HG03521 (cell line): ENCODE data around the gene ZNF433.
"Not testable (repeated sequence)": the region's sequence is repeated elsewhere in the genome, so short reads cannot be mapped to it uniquely, and the experiment has no call there.

ENCODE experiments used
- ATAC-seq: cut with Tn5 transposase; IDR thresholded peaks from one replicate; pipeline ENCODE4 v1.9.1; 2021; ENCODE audit warnings: mild to moderate bottlenecking, moderate library complexity; ENCODE audit not compliant: unreplicated experiment

The ZNF433 gene

DNA sequence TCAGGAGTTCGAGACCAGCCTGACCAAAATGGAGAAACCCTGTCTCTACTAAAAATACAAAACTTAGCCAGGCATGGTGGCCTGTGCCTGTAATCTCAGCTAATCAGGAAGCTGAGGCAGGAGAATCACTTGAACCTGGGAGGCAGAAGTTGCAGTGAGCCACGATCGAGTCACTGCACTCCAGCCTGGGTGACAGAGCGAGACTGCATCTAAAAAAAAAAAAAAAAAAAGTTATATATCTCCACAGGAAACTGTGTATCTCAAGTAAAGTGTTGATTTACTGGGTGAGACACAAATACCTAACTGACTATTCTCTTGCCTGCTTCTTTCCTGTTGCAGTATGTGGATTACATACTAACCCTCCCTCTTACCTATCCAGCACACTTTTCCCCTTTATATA is 43.6 kb downstream of the ZNF433 start:
- ATAC-seq, result not testable (repeated sequence)

DNA sequence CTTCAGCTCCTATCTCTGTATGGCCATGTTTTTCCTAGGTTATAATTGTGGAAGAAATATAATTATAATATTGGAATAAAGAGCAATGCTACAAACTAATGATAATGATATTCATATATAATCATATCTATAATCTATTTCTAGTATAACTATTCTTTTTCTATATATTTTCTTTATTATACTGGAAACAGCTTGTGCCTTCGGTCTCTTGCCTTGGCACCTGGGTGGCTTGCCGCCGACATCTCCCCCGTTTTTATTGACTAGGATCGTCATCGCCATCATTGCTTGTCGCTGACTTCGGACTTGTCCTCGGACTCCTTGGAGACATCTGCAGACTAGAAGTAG is 46.4 kb downstream of the ZNF433 start:
- no peak for ATAC-seq

DNA sequence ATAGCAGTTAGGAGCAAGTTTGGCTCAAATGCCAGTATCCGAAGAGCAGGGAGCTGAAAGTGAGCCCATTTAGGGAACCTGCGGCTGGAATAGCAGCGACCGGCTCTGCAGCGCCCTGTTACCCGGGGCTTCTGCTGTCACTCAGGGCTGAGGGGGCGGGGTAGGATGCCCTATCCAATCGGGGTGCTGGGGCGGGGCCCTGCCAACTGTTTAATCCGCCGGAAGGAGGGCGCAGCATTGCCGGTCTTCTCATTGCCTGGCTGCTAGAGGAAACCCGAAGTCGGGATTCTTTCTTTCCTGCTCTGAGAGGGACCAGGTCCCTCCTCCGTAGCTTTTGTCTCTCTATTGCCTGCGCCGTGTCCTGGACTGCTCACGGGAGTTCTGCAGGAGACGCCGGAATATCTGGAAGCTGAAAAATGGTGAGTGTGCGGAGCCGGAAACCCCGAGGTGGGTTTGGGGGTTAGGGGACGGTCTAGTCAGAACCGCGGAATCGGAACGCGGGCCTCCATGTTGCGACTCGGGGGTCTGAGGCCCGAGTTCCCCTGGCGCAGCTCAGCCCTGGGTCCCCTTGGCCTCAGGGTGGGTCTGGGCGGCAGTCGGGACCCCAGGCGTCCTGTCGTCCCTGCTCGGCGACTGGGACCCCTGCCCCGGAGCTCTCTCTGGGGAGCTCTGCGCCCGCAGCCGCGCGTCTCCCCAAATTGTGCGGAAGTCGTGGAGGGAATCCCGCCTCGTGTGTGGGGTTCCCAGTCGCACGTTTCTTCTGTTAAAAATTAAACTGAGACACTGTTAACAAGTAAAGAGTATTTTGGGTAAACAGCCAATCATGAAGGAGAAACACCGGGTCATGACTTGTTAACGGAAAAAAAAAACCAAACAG is 47.8 kb downstream of the ZNF433 start:
- ATAC-seq, result peak; percentile 72

DNA sequence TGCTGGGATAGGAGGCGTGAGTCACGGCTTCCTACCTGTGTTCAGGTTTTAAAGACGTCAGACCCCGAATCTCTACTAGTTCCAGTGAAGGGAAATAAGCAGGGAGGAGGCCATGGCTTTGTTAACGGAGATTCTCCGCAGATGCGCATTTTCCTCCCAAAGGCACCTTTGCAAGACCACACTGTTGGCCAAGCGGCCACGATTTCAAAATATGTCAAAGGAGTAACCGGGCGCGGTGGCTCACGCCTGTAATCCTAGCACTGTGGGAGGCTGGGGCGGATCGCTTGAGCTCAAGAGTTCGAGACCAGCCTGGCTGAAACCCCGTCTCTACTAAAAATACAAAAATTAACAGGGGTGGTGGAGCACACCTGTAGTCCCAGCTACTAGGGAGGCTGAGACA is 48.7 kb downstream of the ZNF433 start:
- no peak for ATAC-seq

DNA sequence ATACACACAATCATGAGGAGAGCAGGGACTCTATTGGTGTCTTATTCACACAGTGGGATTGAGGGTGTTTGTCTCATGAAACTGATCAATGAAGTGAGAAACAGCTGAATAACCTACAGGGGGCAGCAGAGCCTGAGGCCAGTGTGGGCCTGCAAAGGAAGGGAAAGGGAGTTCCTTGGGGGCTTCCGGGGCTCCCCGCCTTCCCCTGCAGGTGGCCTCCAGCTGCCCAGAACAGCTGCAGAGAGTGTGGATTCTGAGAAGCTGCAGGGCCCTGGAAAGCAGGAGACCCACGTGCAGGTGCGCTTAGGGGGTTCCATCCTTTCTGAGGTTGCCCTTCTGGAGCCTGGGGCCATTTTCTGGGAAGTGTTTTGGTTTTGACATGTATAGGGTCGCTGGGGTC is 50.5 kb downstream of the ZNF433 start:
- ATAC-seq, result no peak

DNA sequence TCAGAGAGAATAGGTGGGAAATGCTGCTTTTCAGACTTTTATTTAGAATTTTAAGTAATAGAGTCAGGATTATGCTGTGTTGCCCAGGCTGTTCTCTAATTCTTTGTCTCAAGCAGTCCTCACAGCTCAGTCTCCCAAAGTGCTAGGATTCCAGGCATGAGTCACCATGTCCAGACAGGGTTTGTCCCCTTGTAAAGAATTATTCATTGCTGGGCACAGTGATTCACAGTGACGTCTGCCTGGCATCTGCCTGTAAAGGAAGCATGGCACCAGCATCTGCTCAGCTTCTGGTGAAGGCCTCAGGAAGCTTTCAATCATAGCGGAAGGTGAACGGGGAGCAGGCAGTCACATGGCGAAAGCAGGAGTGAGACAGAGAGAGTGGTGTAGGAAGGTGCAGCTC is 53.0 kb downstream of the ZNF433 start:
- ATAC-seq, result no peak

DNA sequence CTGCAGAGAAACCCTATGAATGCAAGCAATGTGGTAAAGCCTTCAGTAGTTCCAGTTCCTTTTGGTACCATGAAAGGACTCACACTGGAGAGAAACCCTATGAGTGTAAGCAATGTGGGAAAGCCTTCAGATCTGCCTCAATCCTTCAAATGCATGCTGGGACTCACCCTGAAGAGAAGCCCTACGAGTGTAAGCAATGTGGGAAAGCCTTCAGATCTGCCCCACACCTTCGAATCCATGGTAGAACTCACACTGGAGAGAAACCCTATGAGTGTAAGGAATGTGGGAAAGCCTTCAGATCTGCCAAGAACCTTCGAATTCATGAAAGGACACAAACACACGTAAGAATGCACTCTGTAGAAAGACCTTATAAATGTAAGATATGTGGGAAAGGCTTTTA is 56.0 kb downstream of the ZNF433 start:
- no peak for ATAC-seq

DNA sequence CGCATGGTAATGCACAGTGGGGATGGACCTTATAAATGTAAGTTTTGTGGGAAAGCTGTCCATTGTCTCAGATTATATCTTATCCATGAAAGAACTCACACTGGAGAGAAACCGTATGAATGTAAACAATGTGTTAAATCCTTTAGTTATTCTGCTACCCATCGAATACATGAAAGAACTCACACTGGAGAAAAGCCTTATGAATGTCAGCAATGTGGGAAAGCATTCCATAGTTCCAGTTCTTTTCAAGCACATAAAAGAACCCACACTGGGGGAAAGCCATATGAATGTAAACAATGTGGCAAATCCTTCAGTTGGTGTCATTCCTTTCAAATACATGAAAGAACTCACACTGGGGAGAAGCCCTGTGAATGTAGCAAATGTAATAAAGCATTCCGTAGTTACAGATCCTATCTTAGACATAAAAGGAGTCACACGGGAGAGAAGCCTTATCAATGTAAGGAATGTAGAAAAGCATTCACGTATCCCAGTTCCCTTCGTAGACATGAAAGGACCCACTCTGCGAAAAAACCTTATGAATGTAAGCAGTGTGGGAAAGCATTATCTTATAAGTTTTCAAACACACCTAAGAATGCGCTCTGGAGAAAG is 56.9 kb downstream of the ZNF433 start:
- no peak for ATAC-seq

DNA sequence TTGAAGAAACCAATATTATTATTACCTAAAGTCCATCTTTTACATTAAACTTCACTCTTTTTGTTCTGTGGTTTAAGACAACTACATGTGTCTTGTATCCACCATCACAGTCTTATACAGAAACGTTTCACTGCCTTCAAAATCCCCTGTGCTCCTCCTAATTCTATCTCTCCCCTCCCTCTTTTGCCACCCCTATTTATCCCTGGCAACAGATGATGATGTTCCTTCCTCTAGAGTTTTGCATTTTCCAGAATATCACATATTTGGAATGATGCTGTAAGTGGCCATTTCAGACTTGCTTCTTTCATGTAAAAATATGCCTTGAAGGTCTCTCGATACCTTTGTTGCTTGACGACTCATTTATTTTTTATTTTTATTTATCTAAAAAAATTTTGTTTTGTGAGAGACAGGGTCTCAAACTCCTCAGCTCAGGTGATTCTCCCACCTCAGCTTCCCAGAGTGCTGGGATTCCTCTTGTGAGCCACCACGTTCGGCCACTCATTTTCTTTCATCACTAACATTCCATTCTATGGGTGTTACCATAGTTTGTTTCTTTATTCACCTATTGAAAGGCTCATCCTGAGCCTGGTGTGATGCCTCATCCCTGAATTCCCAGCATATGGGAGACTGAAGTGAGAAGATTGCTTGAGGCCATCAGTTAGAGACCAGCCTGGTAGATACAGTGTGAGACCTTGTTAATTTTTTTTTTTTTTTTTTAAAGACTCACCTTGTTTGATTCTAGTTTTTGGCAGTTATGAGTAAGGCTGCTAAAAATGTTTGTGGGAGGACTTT is 62.3 kb downstream of the ZNF433 start:
- ATAC-seq, result no peak

DNA sequence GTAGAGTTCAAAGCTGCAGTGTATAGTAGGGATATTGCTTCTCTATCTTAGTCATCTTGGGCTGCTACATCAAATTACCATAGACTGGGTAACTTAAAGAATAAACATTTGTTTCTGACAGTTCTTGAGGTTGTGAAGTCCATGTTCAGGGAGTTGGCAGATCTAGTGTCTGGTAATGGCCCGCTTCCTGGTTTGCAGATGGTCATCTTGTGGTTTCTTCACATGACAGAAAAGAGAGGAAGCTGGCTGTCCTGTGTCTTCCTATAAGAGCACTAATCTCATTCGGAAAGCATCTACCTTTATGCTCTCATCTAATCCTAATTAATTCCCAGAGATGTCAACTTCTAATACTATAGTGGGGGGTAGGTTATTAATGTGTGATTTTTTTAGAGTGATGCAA is 64.4 kb downstream of the ZNF433 start:
- no peak for ATAC-seq

DNA sequence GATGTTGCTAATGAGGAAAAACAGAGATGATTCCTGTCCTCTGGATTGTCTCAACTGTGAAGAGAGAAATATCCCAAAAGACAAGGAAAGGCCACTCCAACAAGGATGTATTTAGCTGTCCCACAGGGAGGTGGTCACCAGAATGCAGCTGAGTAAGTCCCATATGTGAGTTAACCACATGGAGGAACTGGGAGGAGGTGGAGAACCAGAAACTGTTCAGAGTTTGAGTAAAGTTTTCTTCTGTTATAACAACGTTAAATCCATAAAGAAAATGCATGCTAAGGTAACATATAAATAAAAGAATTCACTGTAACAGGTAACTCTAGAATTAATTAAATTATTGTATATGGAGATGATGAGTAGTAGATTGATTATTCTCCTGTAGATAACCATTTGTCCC is 65.3 kb downstream of the ZNF433 start:
- ATAC-seq, result no peak

DNA sequence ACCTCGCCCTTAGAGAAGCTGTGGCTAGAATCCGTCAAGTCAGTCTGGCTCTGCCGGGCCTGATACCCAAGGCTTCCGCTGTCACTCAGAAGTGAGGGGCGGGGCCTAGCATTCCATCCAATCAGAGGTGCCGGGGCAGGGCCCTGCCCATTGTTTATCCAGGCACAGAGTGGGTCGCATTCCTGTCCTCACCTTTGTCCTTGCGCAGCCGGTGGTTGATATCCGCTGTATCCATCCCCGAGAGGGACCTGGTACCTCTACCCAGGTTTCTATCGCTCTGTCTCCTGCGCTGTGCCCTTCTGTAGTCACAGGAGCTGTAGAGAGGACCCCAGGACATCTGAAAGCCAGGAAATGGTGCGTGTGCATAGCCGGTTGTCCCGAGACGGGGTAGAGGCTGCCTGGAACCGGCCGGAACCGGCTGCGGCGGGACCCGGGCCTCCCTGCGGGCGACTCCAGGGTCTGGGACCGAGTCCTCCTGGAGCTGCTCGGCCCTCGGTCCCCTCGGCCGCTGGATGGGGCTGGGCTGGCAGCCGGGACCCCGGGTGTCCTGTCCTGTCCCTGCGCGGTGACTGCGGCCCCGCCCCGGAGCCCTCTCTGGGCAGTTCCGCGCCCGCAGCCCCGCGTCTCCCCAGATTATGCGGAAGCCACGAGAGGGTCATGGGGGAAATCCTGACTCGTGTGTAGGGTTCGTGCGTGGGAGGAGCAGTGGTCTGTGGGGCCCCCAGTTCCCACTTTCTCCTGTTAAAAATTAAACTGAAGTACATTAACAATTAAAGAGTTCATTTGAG is 70.4 kb downstream of the ZNF433 start, which contains the start of gene ZNF763:
Gene ZNF763 (plus strand): TSS at position 183 of the 788 bp plus-strand sequence. CDS start 169 bp downstream, at position 352.
- ATAC-seq, result peak; percentile 89
